GM21390 (cell line): ENCODE data around the gene MCM6.
"Not testable (repeated sequence)": the region's sequence is repeated elsewhere in the genome, so short reads cannot be mapped to it uniquely, and the experiment has no call there.

ENCODE experiments used
- ATAC-seq: cut with Tn5 transposase; IDR thresholded peaks from one replicate; pipeline ENCODE4 v1.9.1; 2021; ENCODE audit not compliant: unreplicated experiment

The MCM6 gene

DNA sequence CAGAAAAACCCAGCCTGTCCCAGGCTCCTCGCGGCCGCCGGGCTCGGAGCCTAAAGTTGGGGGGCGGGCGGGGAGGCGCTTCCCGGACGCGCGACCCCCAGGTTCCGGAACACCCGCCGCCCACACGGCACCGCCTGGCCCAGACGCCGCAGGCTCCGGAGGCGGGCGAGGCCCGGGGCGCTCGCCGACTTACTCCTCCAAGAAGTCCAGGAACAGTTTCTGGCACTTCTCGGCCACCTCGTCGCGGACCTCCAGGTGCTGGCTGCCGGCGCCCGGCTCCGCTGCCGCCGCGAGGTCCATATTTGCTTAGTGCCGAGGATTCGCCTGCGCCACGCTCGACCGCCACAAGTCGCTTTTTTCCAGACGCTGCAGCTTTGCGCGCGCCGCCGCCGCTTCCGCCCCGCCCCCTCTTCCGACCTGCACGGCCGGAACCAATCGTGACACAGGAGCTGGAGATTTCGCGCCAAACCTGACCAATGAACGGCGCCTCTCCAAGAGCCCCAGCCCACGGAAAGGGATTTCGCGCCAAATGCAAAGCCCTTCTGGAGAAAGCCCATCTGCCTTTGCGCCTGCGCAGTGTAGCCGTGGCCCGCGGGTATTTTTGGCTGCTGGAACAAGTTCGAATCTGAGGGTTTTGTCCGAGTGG, at the start of gene MCM6:
Gene MCM6, minus strand, starts transcription at position 378 of the 646 bp plus-strand sequence. Its CDS starts 78 bp downstream, at position 300.
- peak; percentile 93 for ATAC-seq

DNA sequence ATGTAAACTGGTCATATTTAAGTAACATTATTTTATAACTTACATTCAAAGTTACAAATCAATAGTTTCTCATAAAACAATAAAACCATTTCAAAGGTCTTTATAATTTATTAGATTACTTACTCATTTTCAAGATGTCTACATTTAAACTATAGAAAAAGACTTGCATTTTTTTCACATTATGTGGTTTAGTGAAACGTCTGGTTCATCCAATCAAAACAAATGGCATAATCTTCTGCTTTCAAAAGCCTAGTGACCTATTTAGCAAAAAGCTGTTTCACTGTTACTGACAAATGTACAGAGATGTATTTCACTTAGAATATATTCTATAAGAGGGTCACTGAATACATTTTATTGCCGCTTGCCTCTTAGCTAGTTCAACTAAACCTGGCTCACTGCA, 49.3 kb upstream of the MCM6 start:
- ATAC-seq = no peak

DNA sequence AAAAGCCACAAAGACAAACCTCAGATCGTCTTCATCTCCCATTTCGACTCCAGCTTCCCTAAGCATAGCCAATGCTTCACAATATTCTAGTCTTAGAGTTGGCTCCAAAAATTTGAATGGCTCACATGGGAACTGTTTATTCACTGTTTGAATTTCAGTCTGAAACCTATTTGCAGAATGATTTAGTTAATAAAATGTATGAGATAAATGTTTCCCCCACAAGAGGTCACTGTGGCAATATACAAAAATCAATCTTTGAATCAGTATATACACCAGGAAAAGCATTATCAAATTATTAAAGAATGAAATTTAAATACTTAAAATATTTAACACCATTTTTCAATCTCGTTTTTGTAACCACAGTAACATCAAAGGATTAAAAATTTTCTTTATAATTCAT, 40.0 kb upstream of the MCM6 start:
- ATAC-seq = no peak

DNA sequence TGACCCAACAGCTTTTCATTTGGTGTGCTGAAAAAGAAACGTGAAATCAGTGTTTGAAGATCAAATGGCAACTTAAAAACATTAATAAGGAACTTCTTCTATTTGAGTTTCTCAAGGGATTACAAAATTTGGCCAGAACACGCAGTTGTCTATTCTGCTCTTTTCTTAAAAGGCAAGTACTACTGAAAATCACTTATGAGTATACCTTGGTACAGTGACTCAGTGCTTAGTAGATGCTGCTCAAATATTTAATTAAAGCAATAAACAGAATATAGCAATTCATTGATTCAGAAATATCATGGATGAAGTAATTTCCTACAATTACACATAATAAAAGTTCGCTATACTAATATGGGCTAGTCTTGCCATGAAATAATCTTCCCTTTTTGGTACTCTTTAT, 38.2 kb upstream of the MCM6 start:
- ATAC-seq = no peak

DNA sequence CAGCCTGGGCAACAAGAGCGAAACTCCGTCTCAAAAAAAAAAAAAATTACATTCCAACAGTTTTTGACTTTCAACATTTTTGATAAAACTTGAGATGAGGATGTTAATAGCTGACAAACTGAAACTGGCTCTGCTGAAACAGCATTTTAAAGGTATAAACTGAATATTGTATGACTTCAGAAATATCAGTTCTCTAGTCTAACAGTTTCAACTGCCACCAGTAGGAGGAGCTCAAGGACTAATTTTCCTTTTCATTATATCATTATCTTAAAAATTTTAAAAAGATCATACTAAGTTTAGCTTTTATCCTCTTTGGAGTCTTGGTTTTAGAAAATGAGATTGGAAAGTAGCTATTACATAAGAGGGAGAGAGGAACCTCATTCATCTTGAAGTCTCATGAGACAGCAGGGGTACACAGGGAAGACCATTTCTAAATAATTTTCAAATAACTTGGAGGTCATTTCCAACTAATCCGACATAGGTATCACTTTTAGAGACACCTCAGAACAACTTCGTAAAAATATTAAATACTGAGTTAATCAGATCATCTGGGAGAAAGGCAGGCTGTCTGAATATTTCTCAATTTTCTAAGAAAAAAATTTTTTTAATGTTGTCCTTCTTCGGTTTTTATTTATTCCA, 37.6 kb upstream of the MCM6 start:
- no peak for ATAC-seq

DNA sequence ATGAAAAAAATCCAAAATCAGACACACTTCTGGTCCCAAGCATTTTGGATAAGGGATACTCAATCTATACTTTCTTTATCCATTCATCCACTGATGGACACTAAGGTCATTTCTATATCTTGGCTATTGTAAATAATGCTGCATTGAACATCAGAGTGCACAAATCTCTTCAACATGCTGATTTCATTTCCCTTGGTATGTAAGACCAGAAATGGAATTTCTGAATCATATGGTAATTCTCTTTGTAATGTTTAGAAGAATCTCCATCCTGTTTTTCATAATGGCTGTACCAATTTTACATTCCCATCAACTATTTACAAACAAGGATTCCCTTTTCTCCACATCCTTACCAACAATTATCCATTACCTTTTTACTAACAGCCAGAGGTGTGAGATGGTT, 33.7 kb upstream of the MCM6 start:
- ATAC-seq = no peak

DNA sequence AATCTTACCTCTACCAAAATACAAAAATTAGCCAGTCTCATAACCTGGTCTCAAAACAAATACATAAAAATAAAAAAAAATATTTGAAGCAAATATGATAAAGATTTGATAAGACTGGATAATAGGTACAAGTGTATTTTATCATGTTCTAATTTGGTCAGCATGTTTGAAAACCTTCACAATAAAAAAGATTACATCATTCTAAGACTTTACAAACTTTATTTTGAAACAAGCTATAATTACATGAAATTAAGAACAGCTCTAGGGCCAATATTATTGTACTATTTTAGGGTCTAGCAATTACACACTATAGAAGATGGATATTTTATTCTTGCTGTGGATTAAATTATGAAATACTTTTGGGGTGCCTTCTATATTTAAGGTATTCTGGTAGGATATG, 29.4 kb upstream of the MCM6 start:
- ATAC-seq = no peak

DNA sequence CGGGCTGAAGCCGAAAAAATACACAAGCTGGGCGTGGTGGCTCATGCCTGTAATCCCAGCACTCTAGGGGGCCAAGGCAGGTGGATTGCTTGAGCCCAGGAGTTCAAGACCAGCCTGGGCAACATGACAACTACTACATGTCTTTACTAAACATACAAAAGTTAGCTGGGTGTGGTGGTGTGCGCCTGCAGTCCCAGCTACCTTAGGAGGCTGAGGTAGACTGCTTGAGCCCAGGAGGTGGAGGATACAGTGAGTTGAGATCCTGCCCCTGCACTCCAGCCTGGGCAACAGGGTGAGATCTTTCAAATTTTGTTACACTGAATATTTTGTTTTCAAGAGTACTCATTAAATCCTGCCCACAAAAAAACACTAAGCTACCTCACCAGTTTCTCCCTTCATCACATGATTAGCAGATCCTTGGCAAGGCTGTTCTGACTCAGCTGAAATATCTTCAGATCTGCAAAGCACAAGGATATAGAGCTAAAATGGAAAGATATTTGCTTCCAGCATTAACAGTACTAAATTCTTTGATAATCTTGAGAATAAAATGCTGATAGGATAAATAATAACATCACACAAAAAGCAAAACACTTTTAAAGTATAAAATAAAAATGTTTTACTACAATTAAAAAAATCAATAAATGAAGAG, 28.2 kb upstream of the MCM6 start:
- no peak for ATAC-seq

DNA sequence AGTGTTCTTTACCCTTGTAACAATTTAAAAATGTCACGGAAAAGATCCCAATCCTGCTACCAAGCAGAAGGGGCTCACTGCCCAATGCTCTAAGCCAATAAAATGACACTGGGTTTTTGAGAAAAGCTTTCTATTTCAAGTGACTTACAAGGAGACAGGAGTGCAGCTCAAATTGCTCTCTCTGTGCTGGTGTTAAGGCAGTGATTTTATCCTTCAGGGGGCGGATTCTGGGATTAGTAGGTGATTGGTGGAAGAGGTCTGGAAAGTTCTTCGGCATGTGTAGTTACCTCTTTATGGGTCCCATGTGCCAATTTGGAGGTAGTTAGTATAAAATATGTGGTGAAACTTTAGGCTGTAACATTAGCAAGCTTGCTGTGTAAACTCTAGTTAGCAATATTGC, 27.4 kb upstream of the MCM6 start:
- no peak for ATAC-seq

DNA sequence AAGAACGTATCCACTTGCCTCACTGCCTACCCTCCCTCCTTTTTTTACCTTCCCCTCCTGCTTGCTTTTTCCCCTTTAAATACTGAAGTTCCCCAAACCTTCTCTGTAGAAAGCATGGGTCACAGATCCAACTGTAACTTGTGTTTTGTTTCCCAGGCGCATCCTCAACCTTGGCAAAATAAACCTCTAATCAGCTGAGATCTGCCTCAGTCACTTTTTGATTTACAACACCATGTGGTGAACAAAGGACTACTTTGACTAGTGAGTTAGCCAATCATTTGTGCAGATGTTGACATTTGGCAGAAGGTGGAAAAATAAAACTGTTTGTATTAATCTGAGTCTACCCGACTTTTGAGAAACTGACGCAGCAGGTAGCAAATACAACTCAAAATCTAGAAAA, 23.3 kb upstream of the MCM6 start:
- no peak for ATAC-seq

DNA sequence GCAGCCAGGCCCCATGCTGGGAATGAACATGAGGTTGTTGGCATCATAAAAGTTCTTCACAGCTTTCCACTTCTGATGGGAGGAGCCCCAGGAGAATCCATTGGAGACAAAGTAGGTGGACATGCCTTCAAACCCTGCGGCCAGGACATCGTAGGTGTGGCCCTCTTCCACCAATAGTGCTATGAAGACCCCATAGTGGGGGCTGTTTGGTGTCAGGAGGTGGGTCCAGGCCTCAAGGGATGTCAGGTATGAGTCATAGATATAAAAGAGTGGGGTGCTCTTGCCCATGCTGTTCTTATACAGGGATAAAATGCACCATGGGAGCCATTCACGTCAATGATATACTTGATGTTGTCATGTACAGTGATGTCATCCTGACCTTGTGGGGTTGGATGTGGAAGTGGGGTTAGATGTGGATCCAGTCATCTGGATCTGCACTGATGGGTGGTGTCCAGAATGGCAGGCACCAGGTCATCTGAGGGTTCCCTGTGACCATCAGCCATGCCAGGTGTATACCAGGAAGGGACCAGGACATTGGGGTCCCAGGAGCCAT, 22.1 kb upstream of the MCM6 start:
- no peak for ATAC-seq

DNA sequence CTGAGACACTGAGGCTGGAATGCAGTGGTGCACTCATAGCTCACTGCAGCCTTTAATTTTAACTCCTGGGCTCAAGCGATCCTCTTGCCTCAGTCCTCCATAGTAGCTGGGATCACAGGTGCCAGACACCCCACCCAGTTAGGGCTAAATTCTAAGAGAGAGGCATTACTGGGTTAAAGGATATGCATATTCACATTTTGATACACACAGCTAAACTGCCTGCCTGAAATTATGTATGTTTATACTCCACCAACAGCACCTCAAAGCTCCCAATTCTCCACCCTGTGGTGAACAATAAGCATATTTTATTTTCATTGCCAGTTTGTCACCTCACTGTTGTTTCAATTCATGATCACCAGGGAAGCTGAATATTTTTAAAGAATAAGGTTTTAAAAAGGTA, 18.7 kb upstream of the MCM6 start:
- no peak for ATAC-seq

DNA sequence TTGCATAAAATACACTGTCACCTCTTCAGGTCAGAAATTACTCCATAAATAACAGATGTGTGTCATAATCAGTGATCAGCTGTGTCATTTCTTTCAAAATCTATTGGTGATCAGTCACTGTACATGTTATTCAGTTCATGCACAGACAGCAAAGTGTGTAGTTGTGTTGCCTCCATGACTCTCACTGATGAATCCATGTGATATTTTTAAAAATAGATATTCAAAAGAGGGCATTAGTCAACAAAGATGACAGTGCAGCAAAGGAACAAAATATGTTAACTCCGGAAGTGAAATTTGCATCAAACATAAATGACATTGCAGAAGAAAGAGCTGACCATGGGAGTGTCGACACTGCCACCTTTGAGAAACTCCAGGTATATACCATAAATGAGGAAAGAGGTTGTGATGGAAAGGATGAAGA, 17.1 kb upstream of the MCM6 start:
- ATAC-seq = no peak

DNA sequence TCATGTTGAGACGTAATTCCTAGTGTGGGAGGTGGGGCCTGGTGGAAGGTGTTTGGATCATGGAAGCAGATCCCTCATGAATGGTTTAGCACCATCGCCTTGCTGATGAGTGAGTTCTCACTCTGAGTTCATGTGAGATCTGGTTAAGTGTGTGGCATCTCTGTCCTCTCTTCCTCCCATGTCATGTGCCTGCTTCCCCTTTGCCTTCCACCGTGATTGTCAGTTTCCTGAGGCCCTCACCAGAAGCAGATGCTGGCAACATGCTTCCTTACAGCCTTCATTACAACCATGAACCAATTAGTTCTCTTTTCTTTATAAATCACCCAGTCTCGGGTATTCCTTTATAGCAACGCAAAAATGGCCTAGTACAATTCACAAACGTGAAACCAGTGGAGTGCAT, 14.6 kb upstream of the MCM6 start:
- no peak for ATAC-seq

DNA sequence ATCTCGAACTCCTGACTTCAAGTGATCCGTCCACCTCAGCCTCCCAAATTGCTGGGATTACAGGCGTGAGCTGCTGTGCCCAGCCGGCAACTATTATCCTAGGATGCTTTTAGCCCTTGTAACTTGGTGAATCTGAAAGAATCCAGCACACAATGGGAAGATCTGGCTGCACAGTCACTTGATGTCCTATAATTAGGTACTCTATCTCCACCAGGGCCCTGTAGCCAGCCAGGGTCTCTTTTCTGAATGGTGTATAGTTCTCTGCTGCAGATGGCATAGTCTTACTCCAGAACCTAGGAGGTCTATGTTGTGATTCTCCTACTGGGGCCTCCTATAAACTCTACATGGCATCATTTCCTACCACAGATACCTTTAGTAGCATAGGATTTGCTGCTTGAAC, 13.9 kb upstream of the MCM6 start:
- no peak for ATAC-seq

DNA sequence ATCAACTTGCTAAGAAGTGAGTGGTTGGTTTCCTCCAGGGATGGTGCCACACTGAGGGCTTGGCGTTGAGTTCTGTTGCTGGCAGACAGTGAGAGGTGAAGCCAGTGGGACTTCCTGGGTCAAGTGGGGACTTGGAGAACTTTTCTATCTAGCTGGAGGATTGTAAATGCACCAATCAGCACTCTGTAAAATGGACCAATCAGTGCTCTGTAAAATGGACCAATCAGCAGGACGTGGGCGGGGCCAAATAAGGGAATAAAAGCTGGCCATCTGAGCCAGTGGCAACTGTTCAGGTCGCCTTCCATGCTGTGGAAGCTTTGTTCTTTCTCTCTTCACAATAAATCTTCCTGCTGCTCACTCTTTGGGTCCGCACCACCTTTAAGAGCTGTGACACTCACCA, 12.3 kb upstream of the MCM6 start:
- not testable (repeated sequence) for ATAC-seq

DNA sequence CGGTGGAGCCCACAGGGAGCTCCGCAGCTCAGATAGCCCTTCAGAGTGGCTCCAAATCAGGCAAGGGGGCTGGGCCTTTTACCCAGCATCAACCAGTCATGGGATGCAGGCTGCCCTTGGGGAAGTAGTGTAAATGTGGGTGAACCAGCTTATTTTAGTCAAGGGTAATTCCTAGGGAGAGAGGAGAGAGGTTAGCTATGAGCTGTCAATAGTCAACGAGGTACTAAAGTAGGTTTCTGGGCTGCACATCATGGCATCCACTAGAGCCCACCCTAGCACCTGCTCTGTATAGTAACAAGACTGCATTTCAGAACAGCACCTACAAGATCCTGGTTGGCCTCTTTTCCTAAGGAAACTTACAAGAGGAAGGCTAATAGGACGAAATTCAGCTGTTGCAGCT, 9.5 kb upstream of the MCM6 start:
- ATAC-seq = no peak

DNA sequence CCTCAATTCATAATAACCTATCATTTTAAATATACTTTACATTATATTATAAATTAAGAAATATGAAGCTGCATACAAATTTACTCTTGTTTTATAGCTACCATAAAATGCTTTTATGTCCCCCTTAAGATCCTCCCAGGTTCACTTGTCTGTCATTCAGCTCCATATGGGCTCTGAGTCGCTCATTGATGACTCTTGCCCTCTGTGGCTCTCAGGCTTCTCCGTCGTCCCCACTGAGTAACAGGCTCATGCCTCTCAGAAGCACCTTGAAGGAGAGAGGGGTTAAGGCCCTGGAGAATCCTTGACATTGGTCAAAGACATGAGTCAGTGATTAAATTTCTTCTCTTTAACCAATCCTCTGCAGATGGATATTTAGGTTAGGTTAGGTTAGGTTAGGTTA, 6.2 kb upstream of the MCM6 start:
- ATAC-seq = no peak

DNA sequence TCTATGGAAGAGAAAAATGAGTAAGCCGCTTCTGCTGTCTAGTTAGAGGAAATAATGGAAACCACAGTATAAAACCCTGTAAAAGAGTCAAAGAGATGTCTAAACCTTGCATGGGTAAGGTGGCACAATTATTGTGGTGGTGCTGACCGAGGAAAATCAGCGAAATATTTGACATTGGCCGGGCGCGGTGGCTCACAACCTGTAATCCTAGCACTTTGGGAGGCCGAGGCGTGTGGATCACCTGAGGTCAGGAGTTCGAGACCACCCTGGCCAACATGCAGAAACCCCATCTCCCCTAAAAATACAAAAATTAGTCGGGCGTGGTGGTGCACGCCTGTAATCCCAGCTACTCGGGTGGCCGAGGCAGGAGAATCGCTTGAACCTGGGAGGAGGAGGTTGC, 527 bp upstream of the MCM6 start:
- not testable (repeated sequence) for ATAC-seq

DNA sequence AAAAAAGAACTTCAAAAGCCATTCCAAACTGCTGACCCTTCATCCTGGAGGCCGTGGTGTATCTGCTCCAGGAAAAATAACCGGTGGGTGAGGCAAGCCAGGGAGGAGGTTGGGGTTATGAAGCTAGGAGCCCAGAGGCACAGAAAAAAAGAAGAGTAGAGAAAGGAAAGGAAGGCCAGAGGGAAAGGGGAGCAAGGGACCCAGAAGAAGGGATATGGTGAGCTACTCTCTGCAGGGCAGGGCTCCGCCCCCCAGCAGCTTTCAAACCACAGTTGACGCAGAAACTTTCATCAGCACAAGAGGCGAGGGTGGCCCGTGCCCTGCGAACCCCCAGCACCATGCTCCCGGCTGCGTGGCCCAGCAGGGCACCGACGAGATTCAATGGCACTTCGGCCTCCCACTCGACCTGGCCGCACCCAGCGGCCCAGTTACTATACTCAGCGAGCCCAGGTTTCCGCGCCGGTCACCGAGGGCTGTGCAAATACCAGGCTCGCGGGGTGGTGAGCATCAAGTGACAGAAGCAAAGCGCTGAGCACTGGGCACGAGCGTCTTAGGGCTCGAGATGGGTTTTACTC, 665 bp downstream of the MCM6 start:
- ATAC-seq = peak; percentile 59

DNA sequence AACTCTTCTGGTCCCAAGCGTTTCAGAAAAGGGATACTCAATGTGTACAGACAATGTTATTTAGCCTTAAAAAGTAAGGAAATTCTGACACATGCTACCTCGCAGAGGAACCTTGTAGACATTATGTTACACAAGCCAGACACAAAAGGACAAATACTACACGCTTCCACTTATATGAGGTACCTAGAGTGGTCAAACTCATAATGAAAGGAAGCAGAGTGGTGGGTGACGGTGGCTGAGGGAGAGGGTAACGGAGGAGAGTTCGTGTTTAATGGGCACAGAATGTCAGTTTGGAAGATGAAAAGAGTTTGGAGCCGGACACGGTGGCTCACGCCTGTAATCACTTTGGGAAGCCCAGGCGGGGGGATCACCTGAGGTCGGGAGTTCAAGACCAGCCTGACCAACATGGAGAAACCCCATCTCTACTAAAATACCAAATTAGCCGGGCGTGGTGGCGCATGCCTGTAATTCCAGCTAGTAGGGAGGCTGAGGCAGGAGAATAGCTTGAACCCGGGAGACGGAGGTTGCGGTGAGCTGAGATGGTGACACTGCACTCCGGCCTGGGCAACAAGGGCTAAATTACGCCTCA, 1.4 kb downstream of the MCM6 start:
- no peak for ATAC-seq

DNA sequence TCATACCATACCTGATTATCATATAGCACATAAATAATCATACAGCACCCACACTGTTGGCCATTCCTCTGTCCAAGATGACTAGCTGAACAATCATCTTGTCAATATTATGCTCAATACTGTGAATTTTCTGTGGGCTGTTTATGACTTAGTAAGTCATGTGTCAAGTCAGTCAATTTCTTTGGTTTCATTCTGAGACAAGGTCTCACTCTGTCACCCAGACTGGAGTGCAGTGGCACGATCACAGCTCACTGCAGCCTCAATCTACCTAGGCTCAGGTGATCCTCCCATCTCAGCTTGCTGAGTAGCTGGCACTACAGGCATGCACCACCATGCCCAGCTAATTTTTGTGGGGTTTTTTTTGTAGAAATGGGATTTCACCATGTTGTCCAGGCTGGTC, 5.7 kb downstream of the MCM6 start:
- ATAC-seq = peak; percentile 49
